ENCODE results near the gene GGCX.

Gene GGCX

DNA sequence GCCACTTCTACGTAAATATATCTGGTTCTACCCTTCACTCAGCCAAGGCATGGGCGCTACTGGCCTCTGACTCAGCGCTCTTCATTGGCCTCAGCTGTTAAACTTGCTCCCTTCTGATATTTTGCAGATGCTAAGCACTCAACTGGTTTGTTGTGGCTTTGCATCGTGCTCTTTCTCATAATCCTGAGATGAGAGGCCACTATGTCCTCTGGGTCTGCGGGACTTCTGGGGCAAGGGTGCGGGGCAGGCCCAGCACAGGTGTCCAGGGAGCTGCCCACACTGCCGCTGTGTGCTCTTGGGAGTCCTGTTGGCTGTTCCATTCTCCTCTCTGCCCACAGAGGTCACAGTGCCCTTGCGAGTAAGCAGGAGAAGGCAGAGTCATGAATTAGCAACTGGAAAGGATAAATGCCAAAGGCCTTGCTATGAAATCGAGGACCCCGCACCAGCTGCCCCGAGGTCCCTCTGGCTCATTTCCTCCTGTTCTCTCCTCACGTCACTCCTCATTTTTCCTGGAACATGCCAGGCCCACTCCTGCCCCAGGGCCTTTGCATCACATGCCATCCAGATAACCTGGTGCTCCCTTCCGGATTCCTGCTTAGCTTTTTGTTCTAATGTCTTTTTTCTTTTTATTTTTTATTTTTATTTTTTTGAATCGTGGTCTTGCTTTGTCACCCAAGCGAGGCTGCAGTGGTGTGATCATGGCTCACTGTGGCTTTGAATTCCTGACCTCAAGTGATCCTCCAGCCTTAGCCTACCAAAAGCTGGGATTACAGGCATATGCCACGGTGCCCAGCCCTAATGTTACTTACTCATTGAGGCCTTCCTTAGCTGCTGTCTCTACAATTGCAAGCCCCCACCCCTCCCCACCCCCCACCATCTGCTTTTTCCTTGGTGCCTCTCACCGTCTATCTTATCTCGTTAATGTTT is 57.2 kb downstream of the GGCX start:
- H3K4me3 ChIP-seq (ENCODE audit: low read depth in 1 of 5, low read length in 5 of 5) = no peak overlapping the region
- peaks cover 11 to 57% (median 28%) of the 10 kb centered on the region in 5 donors for H3K4me1 ChIP-seq (ENCODE audit: control insufficient read depth in 5 of 5, insufficient read depth in 5 of 5, low read length in 5 of 5)
- H3K9ac ChIP-seq (ENCODE audit: low read length in 5 of 5) = no peak overlapping the region
- no peaks in the 10 kb centered on the region for H3K9me3 ChIP-seq (ENCODE audit: control insufficient read depth in 5 of 5, low read length in 5 of 5)
- no peak overlapping the region for H3K27ac ChIP-seq (ENCODE audit: low read depth, low read length)
- H3K27me3 ChIP-seq (ENCODE audit: control insufficient read depth in 5 of 5, insufficient read depth in 4 of 5, low read length in 5 of 5) = peaks cover 0 to 3% (median 0%) of the 10 kb centered on the region in 5 donors
- H3K36me3 ChIP-seq (ENCODE audit: control insufficient read depth in 5 of 5, insufficient read depth in 5 of 5, low read length in 5 of 5) = no peaks in the 10 kb centered on the region

DNA sequence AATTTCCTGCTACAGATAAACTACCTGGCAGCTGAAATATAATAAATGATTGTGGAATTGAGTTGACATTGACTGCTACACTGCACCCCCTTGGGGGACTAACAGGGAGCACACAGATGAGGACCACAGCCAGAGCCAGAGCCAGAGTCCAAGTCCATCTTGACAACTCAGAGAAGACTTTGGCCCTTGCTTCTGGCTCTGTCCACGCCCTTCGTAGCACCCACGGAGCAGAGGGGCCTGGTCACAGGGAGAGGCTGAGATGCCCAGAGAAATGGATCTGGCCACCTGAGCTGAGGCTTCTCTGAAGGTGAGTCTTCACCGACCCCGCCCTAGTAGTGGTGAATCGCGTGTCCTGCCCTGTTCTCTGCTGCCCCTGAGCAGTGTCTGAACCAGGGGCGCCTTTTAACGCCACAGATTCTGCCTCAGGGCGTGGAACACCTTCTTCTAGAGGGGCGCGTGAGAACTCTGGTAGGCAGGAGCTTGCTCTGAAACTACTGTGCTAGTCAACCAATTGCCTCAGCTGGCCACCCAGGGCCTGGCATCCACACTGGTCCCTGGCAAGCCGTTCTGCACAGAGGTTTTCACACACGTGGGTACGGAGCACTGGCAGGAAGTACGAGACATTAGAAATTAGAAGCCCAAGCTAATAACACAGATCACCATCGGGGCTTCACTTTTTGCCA is 58.0 kb downstream of the GGCX start:
- H3K9ac ChIP-seq (ENCODE audit: low read length in 5 of 5) = no peak overlapping the region
- H3K36me3 ChIP-seq (ENCODE audit: control insufficient read depth in 5 of 5, insufficient read depth in 5 of 5, low read length in 5 of 5) = no peaks in the 10 kb centered on the region
- H3K4me3 ChIP-seq (ENCODE audit: low read depth in 1 of 5, low read length in 5 of 5) = no peak overlapping the region
- H3K27ac ChIP-seq (ENCODE audit: low read depth, low read length) = no peak overlapping the region
- H3K4me1 ChIP-seq (ENCODE audit: control insufficient read depth in 5 of 5, insufficient read depth in 5 of 5, low read length in 5 of 5) = peaks cover 11 to 61% (median 28%) of the 10 kb centered on the region in 5 donors
- H3K9me3 ChIP-seq (ENCODE audit: control insufficient read depth in 5 of 5, low read length in 5 of 5) = no peaks in the 10 kb centered on the region
- peaks cover 0 to 3% (median 0%) of the 10 kb centered on the region in 5 donors for H3K27me3 ChIP-seq (ENCODE audit: control insufficient read depth in 5 of 5, insufficient read depth in 4 of 5, low read length in 5 of 5)

DNA sequence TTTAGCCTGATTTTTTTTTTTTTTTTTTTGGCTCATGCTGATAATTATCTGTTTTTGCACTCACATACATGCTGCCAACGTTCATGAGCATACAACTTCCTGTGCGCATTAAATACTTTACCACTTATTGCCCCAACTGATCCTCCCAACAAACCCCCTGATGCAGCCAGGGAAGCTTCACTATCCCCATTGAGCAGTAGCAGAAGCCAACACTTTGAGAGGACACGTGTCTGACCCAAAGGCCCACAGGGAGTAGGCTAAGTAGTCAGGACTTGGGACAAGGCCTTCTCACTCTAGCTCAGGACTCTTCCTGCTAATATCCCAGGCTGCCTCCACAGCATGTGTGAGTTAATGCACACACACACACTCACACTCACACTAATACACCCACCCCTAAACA is 58.6 kb downstream of the GGCX start:
- Histone ChIP-seq H3K4me3 (ENCODE audit: low read depth in 1 of 5, low read length in 5 of 5) (no peak overlapping the region), H3K36me3 (ENCODE audit: control insufficient read depth in 5 of 5, insufficient read depth in 5 of 5, low read length in 5 of 5) (no peaks in the 10 kb centered on the region), H3K27ac (ENCODE audit: low read depth, low read length) (no peak overlapping the region), H3K27me3 (ENCODE audit: control insufficient read depth in 5 of 5, insufficient read depth in 4 of 5, low read length in 5 of 5) (peaks cover 0 to 3% (median 0%) of the 10 kb centered on the region in 5 donors), H3K9me3 (ENCODE audit: control insufficient read depth in 5 of 5, low read length in 5 of 5) (no peaks in the 10 kb centered on the region), H3K4me1 (ENCODE audit: control insufficient read depth in 5 of 5, insufficient read depth in 5 of 5, low read length in 5 of 5) (peaks cover 11 to 61% (median 28%) of the 10 kb centered on the region in 5 donors), H3K9ac (ENCODE audit: low read length in 5 of 5) (no peak overlapping the region)

DNA sequence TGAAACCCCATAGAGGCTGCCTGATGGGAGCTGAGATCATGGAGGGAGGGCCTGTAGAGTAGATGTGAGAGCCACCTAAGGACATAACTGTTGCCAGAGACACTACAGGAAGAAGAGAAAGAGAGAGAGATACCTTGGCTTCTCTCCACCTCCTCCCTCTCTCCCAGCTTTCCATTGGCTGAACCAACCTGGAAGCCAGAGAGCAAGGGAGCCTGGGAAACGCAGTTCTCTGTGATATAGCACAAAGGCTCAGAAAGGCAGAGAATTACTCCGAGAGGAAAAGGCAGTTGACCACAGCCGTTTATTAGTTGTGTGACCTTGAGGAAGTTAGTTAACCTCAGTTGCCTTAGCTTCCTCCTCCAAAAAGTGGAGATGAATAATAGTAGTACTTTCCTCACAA is 60.0 kb downstream of the GGCX start:
- no peaks in the 10 kb centered on the region for H3K36me3 ChIP-seq (ENCODE audit: control insufficient read depth in 5 of 5, insufficient read depth in 5 of 5, low read length in 5 of 5)
- H3K4me3 ChIP-seq (ENCODE audit: low read depth in 1 of 5, low read length in 5 of 5) = no peak overlapping the region
- peaks cover 11 to 56% (median 28%) of the 10 kb centered on the region in 5 donors for H3K4me1 ChIP-seq (ENCODE audit: control insufficient read depth in 5 of 5, insufficient read depth in 5 of 5, low read length in 5 of 5)
- H3K27ac ChIP-seq (ENCODE audit: low read depth, low read length) = peak overlapping the region; percentile 24
- H3K27me3 ChIP-seq (ENCODE audit: control insufficient read depth in 5 of 5, insufficient read depth in 4 of 5, low read length in 5 of 5) = no peaks in the 10 kb centered on the region
- no peak overlapping the region for H3K9ac ChIP-seq (ENCODE audit: low read length in 5 of 5)
- H3K9me3 ChIP-seq (ENCODE audit: control insufficient read depth in 5 of 5, low read length in 5 of 5) = no peaks in the 10 kb centered on the region

DNA sequence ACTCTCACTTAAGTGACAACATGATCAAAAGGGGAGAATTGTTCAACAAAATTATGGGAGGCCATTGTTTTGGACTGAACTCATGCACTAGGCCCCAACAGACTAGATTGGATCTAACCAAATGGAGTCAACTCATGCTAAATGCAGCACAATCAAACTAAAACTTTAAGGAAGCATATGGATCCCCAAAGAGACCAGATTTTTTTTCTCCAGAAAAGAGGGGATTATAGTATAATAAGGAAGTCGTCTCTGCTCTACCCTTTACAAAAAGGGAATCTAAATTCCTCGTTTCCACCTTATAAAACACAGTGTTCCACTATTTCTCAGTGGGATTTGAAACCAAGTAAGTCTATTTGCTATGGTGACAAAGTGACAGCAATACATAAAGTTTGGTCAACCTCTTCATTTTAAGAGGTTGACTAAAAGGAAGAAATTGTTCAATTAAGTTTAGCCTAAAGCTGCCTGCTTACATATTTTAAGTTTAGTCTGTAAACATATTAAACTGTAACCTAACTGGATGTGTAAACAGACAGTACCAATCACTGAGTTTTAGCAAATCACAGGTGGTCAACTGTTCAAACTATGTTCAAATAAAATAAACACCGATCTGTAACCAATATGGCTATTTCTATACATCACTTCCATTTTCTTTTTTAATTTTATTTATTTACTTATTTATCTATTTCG is 63.2 kb downstream of the GGCX start:
- Histone ChIP-seq H3K27me3 (ENCODE audit: control insufficient read depth in 5 of 5, insufficient read depth in 4 of 5, low read length in 5 of 5) (no peaks in the 10 kb centered on the region), H3K4me3 (ENCODE audit: low read depth in 1 of 5, low read length in 5 of 5) (no peak overlapping the region), H3K4me1 (ENCODE audit: control insufficient read depth in 5 of 5, insufficient read depth in 5 of 5, low read length in 5 of 5) (peaks cover 0 to 26% (median 6%) of the 10 kb centered on the region in 5 donors), H3K36me3 (ENCODE audit: control insufficient read depth in 5 of 5, insufficient read depth in 5 of 5, low read length in 5 of 5) (no peaks in the 10 kb centered on the region), H3K27ac (ENCODE audit: low read depth, low read length) (no peak overlapping the region), H3K9ac (ENCODE audit: low read length in 5 of 5) (no peak overlapping the region), H3K9me3 (ENCODE audit: control insufficient read depth in 5 of 5, low read length in 5 of 5) (no peaks in the 10 kb centered on the region)

DNA sequence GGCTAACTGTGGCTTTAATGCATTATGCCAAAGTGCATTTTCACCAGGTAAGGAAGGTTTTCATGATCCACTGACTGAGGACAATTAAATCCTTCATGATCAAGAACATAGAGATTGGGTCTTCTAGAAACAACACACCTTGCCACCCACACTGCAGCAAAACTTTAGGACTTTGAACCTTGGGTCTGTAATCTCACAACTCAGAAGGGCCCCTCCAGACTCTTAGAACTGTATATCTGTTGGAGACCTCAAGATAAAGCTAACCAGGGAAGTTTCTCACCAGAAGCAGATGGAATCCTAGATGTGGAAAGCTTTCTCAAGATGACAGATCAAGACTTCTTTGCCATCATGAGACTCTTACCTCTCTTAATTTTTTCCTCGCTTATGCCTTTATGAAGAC is 64.9 kb downstream of the GGCX start:
- H3K9me3 ChIP-seq (ENCODE audit: control insufficient read depth in 5 of 5, low read length in 5 of 5) = no peaks in the 10 kb centered on the region
- H3K4me3 ChIP-seq (ENCODE audit: low read depth in 1 of 5, low read length in 5 of 5) = no peak overlapping the region
- H3K27ac ChIP-seq (ENCODE audit: low read depth, low read length) = no peak overlapping the region
- no peaks in the 10 kb centered on the region for H3K27me3 ChIP-seq (ENCODE audit: control insufficient read depth in 5 of 5, insufficient read depth in 4 of 5, low read length in 5 of 5)
- H3K4me1 ChIP-seq (ENCODE audit: control insufficient read depth in 5 of 5, insufficient read depth in 5 of 5, low read length in 5 of 5) = peaks cover 0 to 16% (median 0%) of the 10 kb centered on the region in 5 donors
- H3K9ac ChIP-seq (ENCODE audit: low read length in 5 of 5) = no peak overlapping the region
- H3K36me3 ChIP-seq (ENCODE audit: control insufficient read depth in 5 of 5, insufficient read depth in 5 of 5, low read length in 5 of 5) = no peaks in the 10 kb centered on the region
